ENCODE results near the gene ATG2A.

ATG2A gene

DNA sequence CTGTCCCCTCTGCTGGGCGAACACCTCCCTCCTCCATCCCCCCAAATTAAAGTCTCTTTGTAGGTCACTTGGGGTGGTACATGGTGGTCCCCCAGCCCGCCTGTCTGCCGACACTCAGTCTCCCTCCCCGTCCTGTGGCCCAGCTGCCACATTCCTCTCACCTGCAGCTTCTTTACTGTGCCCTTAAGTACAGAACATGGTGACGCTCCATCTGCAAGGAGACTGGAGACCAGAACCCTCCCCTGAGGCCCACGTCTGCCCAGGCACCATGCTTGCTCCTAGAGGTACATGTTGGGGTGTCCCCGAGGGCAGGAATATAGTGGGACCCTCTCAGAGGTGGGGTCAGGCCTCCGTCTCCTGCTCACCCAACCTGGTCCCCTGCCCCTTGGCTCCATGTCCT, 33.0 kb downstream of the ATG2A start:
- peaks cover 5% of the 10 kb centered on the region for H3K79me2 ChIP-seq (ENCODE audit: control insufficient read depth, low read length)
- no peak for TF ChIP-seq EZH2phosphoT487 (IDR thresholded peaks at IDR 0.05; ENCODE audit: borderline replicate concordance, low read length)
- TF ChIP-seq, protein P1, sequence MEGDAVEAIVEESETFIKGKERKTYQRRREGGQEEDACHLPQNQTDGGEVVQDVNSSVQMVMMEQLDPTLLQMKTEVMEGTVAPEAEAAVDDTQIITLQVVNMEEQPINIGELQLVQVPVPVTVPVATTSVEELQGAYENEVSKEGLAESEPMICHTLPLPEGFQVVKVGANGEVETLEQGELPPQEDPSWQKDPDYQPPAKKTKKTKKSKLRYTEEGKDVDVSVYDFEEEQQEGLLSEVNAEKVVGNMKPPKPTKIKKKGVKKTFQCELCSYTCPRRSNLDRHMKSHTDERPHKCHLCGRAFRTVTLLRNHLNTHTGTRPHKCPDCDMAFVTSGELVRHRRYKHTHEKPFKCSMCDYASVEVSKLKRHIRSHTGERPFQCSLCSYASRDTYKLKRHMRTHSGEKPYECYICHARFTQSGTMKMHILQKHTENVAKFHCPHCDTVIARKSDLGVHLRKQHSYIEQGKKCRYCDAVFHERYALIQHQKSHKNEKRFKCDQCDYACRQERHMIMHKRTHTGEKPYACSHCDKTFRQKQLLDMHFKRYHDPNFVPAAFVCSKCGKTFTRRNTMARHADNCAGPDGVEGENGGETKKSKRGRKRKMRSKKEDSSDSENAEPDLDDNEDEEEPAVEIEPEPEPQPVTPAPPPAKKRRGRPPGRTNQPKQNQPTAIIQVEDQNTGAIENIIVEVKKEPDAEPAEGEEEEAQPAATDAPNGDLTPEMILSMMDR (IDR thresholded peaks at IDR 0.05; ENCODE audit: low read depth, low read length, poor library complexity, severe bottlenecking): no peak
- H3K27me3 ChIP-seq (ENCODE audit: control insufficient read depth, low read length): no peaks in the 10 kb centered on the region
- peaks cover 2% of the 10 kb centered on the region; the same call in 1 of the 2 replicates for H3K36me3 ChIP-seq (ENCODE audit: control insufficient read depth, low read length)
- H3K4me1 ChIP-seq (ENCODE audit: control insufficient read depth, low read length): peaks cover 83% of the 10 kb centered on the region
- H3K27ac ChIP-seq (ENCODE audit: low read depth, low read length): peak overlapping the region; percentile 69
- no peaks in the 10 kb centered on the region for H3K9me2 ChIP-seq (replicated peaks; ENCODE audit: control insufficient read depth, low read length)
- H3F3A ChIP-seq (ENCODE audit: control insufficient read depth, insufficient read depth): peaks cover 16% of the 10 kb centered on the region
- no peaks in the 10 kb centered on the region for H3K9me3 ChIP-seq (ENCODE audit: control insufficient read depth, insufficient read depth, low read length)
- no peaks in the 10 kb centered on the region for H4K20me1 ChIP-seq (ENCODE audit: control insufficient read depth, insufficient read depth, low read depth, low read length)
- H3K4me3 ChIP-seq (ENCODE audit: low read length): peak overlapping the region; percentile 11; the same call in 1 of the 2 replicates
- H3K4me2 ChIP-seq (ENCODE audit: low read length): peak overlapping the region; percentile 54

GRCh38 chr11:64883575-64883974, 33.4 kb downstream of the ATG2A start:
- TF ChIP-seq, protein P1 (IDR thresholded peaks at IDR 0.05; ENCODE audit: low read depth, low read length, poor library complexity, severe bottlenecking): no peak
- no peak for TF ChIP-seq EZH2phosphoT487 (IDR thresholded peaks at IDR 0.05; ENCODE audit: borderline replicate concordance, low read length)
- Histone ChIP-seq H4K20me1 (ENCODE audit: control insufficient read depth, insufficient read depth, low read depth, low read length) (no peaks in the 10 kb centered on the region), H3K4me2 (ENCODE audit: low read length) (peak overlapping the region; percentile 54), H3K9me3 (ENCODE audit: control insufficient read depth, insufficient read depth, low read length) (no peaks in the 10 kb centered on the region), H3F3A (ENCODE audit: control insufficient read depth, insufficient read depth) (peaks cover 16% of the 10 kb centered on the region), H3K27ac (ENCODE audit: low read depth, low read length) (peak overlapping the region; percentile 69), H3K27me3 (ENCODE audit: control insufficient read depth, low read length) (no peaks in the 10 kb centered on the region), H3K36me3 (ENCODE audit: control insufficient read depth, low read length) (peaks cover 3% of the 10 kb centered on the region; the same call in 1 of the 2 replicates), H3K9me2 (replicated peaks; ENCODE audit: control insufficient read depth, low read length) (no peaks in the 10 kb centered on the region), H3K4me3 (ENCODE audit: low read length) (peak overlapping the region; percentile 11; the same call in 1 of the 2 replicates), H3K4me1 (ENCODE audit: control insufficient read depth, low read length) (peaks cover 80% of the 10 kb centered on the region), H3K79me2 (ENCODE audit: control insufficient read depth, low read length) (peaks cover 8% of the 10 kb centered on the region)

GRCh38 chr11:64882243-64882642, 34.8 kb downstream of the ATG2A start:
- H3K4me2 ChIP-seq (ENCODE audit: low read length): no peak overlapping the region
- H3K9me2 ChIP-seq (replicated peaks; ENCODE audit: control insufficient read depth, low read length): no peaks in the 10 kb centered on the region
- H3F3A ChIP-seq (ENCODE audit: control insufficient read depth, insufficient read depth): peaks cover 14% of the 10 kb centered on the region
- H3K4me3 ChIP-seq (ENCODE audit: low read length): no peak overlapping the region
- H4K20me1 ChIP-seq (ENCODE audit: control insufficient read depth, insufficient read depth, low read depth, low read length): peaks cover 6% of the 10 kb centered on the region; the same call in 1 of the 2 replicates
- 0 out of 2 replicates have a peak overlapping the region, but pooled peaks have one; percentile 69 for H3K27ac ChIP-seq (ENCODE audit: low read depth, low read length)
- no peaks in the 10 kb centered on the region for H3K27me3 ChIP-seq (ENCODE audit: control insufficient read depth, low read length)
- H3K79me2 ChIP-seq (ENCODE audit: control insufficient read depth, low read length): peaks cover 19% of the 10 kb centered on the region
- no peak for TF ChIP-seq EZH2phosphoT487 (IDR thresholded peaks at IDR 0.05; ENCODE audit: borderline replicate concordance, low read length)
- TF ChIP-seq, protein P1 (IDR thresholded peaks at IDR 0.05; ENCODE audit: low read depth, low read length, poor library complexity, severe bottlenecking): no peak
- no peaks in the 10 kb centered on the region for H3K9me3 ChIP-seq (ENCODE audit: control insufficient read depth, insufficient read depth, low read length)
- peaks cover 66% of the 10 kb centered on the region for H3K4me1 ChIP-seq (ENCODE audit: control insufficient read depth, low read length)
- peaks cover 13% of the 10 kb centered on the region for H3K36me3 ChIP-seq (ENCODE audit: control insufficient read depth, low read length)

All from DOHH2 (cell line).